GM12891 (cell line): Measurements from ENCODE around the gene NUDT9.

ENCODE experiments used
- POLR2A ChIP-seq: IDR thresholded peaks from 2 replicates; pipeline ENCODE4 v1.6.1; 2011; ENCODE audit warnings: low read depth, low read length, control low read depth
- SPI1 ChIP-seq: IDR thresholded peaks from 2 replicates; pipeline ENCODE4 v1.6.1; 2011; ENCODE audit warnings: low read depth, low read length, control low read depth

- TF ChIP-seq SPI1 (no peak), POLR2A (no peak)
Observed at GRCh38 chr4:87461281-87461700, 38.9 kb downstream of the NUDT9 start.
